Activated CD8-positive, alpha-beta memory T cell treated with anti-CD3 and anti-CD28 coated beads, Interleukin-2, amount 10 ng/mL, durations not matched to agents 7 days and 5 days (primary cell): ENCODE results near the gene COPS6. TPM values are rescaled to one million over a fixed set of nuclear protein-coding genes. Genes with fewer than 3 reads are reported as not detected.

Experiments used
- microRNA-seq: library from miRNA; unstranded; fragments of <30 nt; microRNA quantifications from one replicate; pipeline ENCODE4 v1.2.0, GENCODE V29; 2022
- total RNA-seq, 2 experiments: library from RNA; stranded (reverse); gene quantifications; one replicate each; pipeline ENCODE4 v1.2.3, GENCODE V29; 2021

COPS6 gene
- total RNA-seq, 2 experiments from 2014 or later, result 81.2 to 90.8 TPM

Small RNA genes lying within 50 kb of the gene (microRNA-seq; reads per million reads assigned to microRNA genes)
- gene MIR106B (11,983 reads per million, percentile 95 among the genes with 10 or more reads in this experiment), gene MIR25 (1,458 reads per million, percentile 86 among the genes with 10 or more reads in this experiment), gene MIR93 (18,494 reads per million, percentile 97 among the genes with 10 or more reads in this experiment)

Other genes starting within 250 kb of the COPS6 start
- gene OR2AE1, start 211.9 kb upstream of the COPS6 start, total RNA-seq, result under 1 TPM in 1 of 2 experiments, not detected in 1; 0.47 TPM
- gene TRIM4, start 169.4 kb upstream of the COPS6 start, total RNA-seq, result 10 to 100 TPM; 26.4 to 26.7 TPM
- gene GJC3, start 159.3 kb upstream of the COPS6 start, total RNA-seq, result not detected
- not detected for gene AZGP1, start 112.9 kb upstream of the COPS6 start, total RNA-seq
- 10 to 100 TPM; 55.5 to 58.6 TPM for gene ZKSCAN1, start 73.4 kb upstream of the COPS6 start, total RNA-seq
- gene ZSCAN21, start 39.2 kb upstream of the COPS6 start, total RNA-seq, result 1 to 10 TPM; 5.6 to 7.9 TPM
- gene ZNF3, start 7.2 kb upstream of the COPS6 start, total RNA-seq, result 10 to 100 TPM; 21.2 to 24.1 TPM
- 100 to 1,000 TPM; 405 to 409 TPM for gene MCM7, start 12.4 kb downstream of the COPS6 start, total RNA-seq
- 10 to 100 TPM in 1 of 2 experiments, 1 to 10 TPM in 1; 9.9 to 10.6 TPM for gene AP4M1, start 12.7 kb downstream of the COPS6 start, total RNA-seq
- 10 to 100 TPM; 70.4 to 71.4 TPM for gene TAF6, start 30.4 kb downstream of the COPS6 start, total RNA-seq
- gene CNPY4, start 30.7 kb downstream of the COPS6 start, total RNA-seq, result 10 to 100 TPM; 27.3 to 28.0 TPM
- gene MBLAC1, start 38.0 kb downstream of the COPS6 start, total RNA-seq, result 1 to 10 TPM; 5.6 to 7.5 TPM
- gene LAMTOR4, start 59.9 kb downstream of the COPS6 start, total RNA-seq, result 100 to 1,000 TPM; 119 to 151 TPM
- 10 to 100 TPM; 36.8 to 43.5 TPM for gene TRAPPC14, start 69.8 kb downstream of the COPS6 start, total RNA-seq
- 1 to 10 TPM in 1 of 2 experiments, under 1 TPM in 1; 0.61 to 1.4 TPM for gene GAL3ST4, start 79.6 kb downstream of the COPS6 start, total RNA-seq
- 1 to 10 TPM; 2.9 to 6.2 TPM for gene GPC2, start 88.4 kb downstream of the COPS6 start, total RNA-seq
- gene STAG3, start 88.9 kb downstream of the COPS6 start, total RNA-seq, result 10 to 100 TPM in 1 of 2 experiments, 1 to 10 TPM in 1; 8.1 to 20.2 TPM
- 10 to 100 TPM; 45.2 to 63.2 TPM for gene PVRIG, start 131.0 kb downstream of the COPS6 start, total RNA-seq
- not detected for gene SPDYE3, start 218.7 kb downstream of the COPS6 start, total RNA-seq